Hepatocyte (in vitro differentiated cells): ENCODE results near the gene ZNF488.

ENCODE experiments used
- CTCF ChIP-seq: fragments of 200-600 bp; sonication (generic); IDR thresholded peaks from 2 replicates; pipeline ENCODE4 v1.5.1; 2016; ENCODE audit warnings: antibody characterized with exemption, mild to moderate bottlenecking; ENCODE audit not compliant: poor library complexity
- EZH2phosphoT487 ChIP-seq: fragments of 200-600 bp; sonication (generic); IDR thresholded peaks from one replicate; pipeline ENCODE4 v1.6.1; 2018; ENCODE audit warnings: antibody characterized with exemption, mild to moderate bottlenecking, low read depth, moderate library complexity; ENCODE audit not compliant: unreplicated experiment, severe bottlenecking

DNA sequence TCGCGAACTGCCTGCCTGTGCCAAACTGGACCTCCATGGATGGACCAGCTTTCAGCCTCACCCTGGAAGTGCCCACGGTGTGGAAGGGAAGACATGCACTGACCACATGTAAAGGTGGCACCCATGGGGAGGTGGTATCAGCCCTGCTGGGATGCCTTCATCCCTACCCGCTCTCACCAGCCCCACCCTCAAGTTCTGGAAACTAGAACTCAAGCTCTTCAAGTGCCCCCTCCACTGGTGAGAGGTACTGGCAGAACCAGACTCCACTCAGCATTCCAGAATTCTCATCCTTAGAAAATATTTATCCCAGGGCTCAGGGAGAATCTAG is 5.9 kb downstream of the ZNF488 start:
- TF ChIP-seq EZH2phosphoT487 = no peak
- no peak for TF ChIP-seq CTCF
